Neural cell (in vitro differentiated cells): Measurements from ENCODE around the gene ODAD3. TPM values are rescaled to one million over a fixed set of nuclear protein-coding genes. Genes with fewer than 3 reads are reported as not detected.

Source experiments
- H2AFZ ChIP-seq: fragments of 200-600, 300-800 bp; sonication (generic), shearing (Covaris generic); 2 replicates; pipeline ENCODE4 v1.6.0; 2014; ENCODE audit warnings: low read depth, mild to moderate bottlenecking, antibody characterized with exemption, low read length, moderate library complexity
- H3F3A ChIP-seq: fragments of 200-600 bp; shearing (Covaris generic); 2 replicates; pipeline ENCODE4 v1.6.1; 2016; ENCODE audit warnings: mild to moderate bottlenecking, moderate library complexity, mixed read lengths, antibody characterized with exemption, low read length; ENCODE audit not compliant: insufficient read depth, poor library complexity, severe bottlenecking
- H3K27ac ChIP-seq: fragments of 200-600, 300-800 bp; sonication (generic), shearing (Covaris generic); 2 replicates; pipeline ENCODE4 v1.5.1; 2014; ENCODE audit warnings: mild to moderate bottlenecking, low read length, moderate library complexity
- H3K27me3 ChIP-seq: fragments of 300-800, 200-600 bp; sonication (generic), shearing (Covaris generic); 2 replicates; pipeline ENCODE4 v1.6.0; 2014; ENCODE audit warnings: mild to moderate bottlenecking, low read depth, low read length, moderate library complexity; ENCODE audit not compliant: insufficient read depth
- H3K36me3 ChIP-seq: fragments of 300-800, 200-600 bp; sonication (generic), shearing (Covaris generic); 2 replicates; pipeline ENCODE4 v1.5.1; 2014; ENCODE audit warnings: mild to moderate bottlenecking, antibody characterized with exemption, low read length, moderate library complexity; ENCODE audit not compliant: insufficient read depth
- H3K4me2 ChIP-seq: fragments of 300-800, 200-600 bp; sonication (generic), shearing (Covaris generic); 2 replicates; pipeline ENCODE4 v1.6.0; 2014; ENCODE audit warnings: mild to moderate bottlenecking, low read length
- H3K4me3 ChIP-seq: fragments of 300-800, 200-600 bp; sonication (generic), shearing (Covaris generic); 2 replicates; pipeline ENCODE4 v1.5.1; 2014; ENCODE audit warnings: mild to moderate bottlenecking, low read length, moderate library complexity
- H3K79me2 ChIP-seq: fragments of 200-600 bp; shearing (Covaris generic); replicated peaks from 2 replicates; pipeline ENCODE4 v1.6.0; 2014; ENCODE audit warnings: mild to moderate bottlenecking, low read length, moderate library complexity; ENCODE audit not compliant: insufficient read depth
- H3K9ac ChIP-seq: fragments of 300-800, 200-600 bp; sonication (generic), shearing (Covaris generic); 2 replicates; pipeline ENCODE4 v1.6.1; 2016; ENCODE audit warnings: mild to moderate bottlenecking, low read length, mixed read lengths
- H3K9me2 ChIP-seq: fragments of 200-600 bp; shearing (Covaris generic); 2 replicates; pipeline ENCODE4 v1.6.1; 2016; ENCODE audit warnings: mild to moderate bottlenecking, low read length, mixed read lengths; ENCODE audit not compliant: insufficient read depth
- H3K9me3 ChIP-seq: fragments of 200-600, 300-800 bp; sonication (generic), shearing (Covaris generic); 2 replicates; pipeline ENCODE4 v1.6.1; 2016; ENCODE audit warnings: mild to moderate bottlenecking, mixed run types, low read length, moderate library complexity, mixed read lengths
- H4K20me1 ChIP-seq: fragments of 200-600 bp; shearing (Covaris generic); 2 replicates; pipeline ENCODE4 v1.6.1; 2016; ENCODE audit warnings: mild to moderate bottlenecking, mixed run types; ENCODE audit not compliant: insufficient read depth
- CTCF ChIP-seq: fragments of 450-650 bp; IDR thresholded peaks from 2 replicates; pipeline ENCODE4 v1.5.1; 2014; ENCODE audit warnings: antibody characterized with exemption, mild to moderate bottlenecking, moderate library complexity; ENCODE audit not compliant: poor library complexity, severe bottlenecking
- EP300 ChIP-seq: fragments of 450-650 bp; conservative IDR thresholded peaks from 2 replicates; pipeline ENCODE4 v1.6.1; 2014; ENCODE audit warnings: antibody characterized with exemption, mild to moderate bottlenecking, moderate library complexity; ENCODE audit not compliant: poor library complexity, severe bottlenecking
- EZH2 ChIP-seq: fragments of 200-600, 300-800 bp; shearing (Covaris generic), sonication (generic); IDR thresholded peaks from 2 replicates; pipeline ENCODE4 v1.6.1; 2014; ENCODE audit warnings: antibody characterized with exemption, low read length, borderline replicate concordance, mild to moderate bottlenecking; ENCODE audit not compliant: insufficient read depth, poor library complexity, severe bottlenecking
- MXI1 ChIP-seq: fragments of 450-650 bp; conservative IDR thresholded peaks from 2 replicates; pipeline ENCODE4 v1.6.1; 2014; ENCODE audit warnings: antibody characterized with exemption, mild to moderate bottlenecking; ENCODE audit not compliant: poor library complexity, severe bottlenecking
- POLR2AphosphoS5 ChIP-seq: IDR thresholded peaks from 2 replicates; pipeline ENCODE4 v1.6.1; 2012
- RAD21 ChIP-seq: fragments of 450-650 bp; conservative IDR thresholded peaks from 2 replicates; pipeline ENCODE4 v1.6.1; 2014; ENCODE audit warnings: antibody characterized with exemption, mild to moderate bottlenecking, moderate library complexity
- REST ChIP-seq: IDR thresholded peaks from 2 replicates; pipeline ENCODE4 v1.6.1; 2012; ENCODE audit warnings: borderline replicate concordance
- SMC3 ChIP-seq: fragments of 450-650 bp; conservative IDR thresholded peaks from 2 replicates; pipeline ENCODE4 v1.6.1; 2014; ENCODE audit warnings: antibody characterized with exemption, mild to moderate bottlenecking, moderate library complexity; ENCODE audit not compliant: poor library complexity
- TAF1 ChIP-seq: IDR thresholded peaks from 2 replicates; pipeline ENCODE4 v1.6.1; 2012; ENCODE audit warnings: low read depth
- polyA plus RNA-seq: library from polyadenylated mRNA; depleted of rRNA; stranded (reverse); fragments of >200 nt; gene quantifications from 2 replicates; pipeline ENCODE4 v1.2.3, GENCODE V29; 2014

The ODAD3 gene
- polyA plus RNA-seq, 1 donor from 2014 or later: 3.4 TPM

- no peak for TF ChIP-seq EZH2
- no peak for TF ChIP-seq SMC3
- TF ChIP-seq RAD21: no peak
- TF ChIP-seq REST: no peak
- TF ChIP-seq TAF1: no peak
- no peak for TF ChIP-seq MXI1
- TF ChIP-seq POLR2AphosphoS5: no peak
- Histone ChIP-seq H3F3A (no peaks in the 10 kb centered on the region), H4K20me1 (no peaks in the 10 kb centered on the region), H3K36me3 (no peaks in the 10 kb centered on the region), H3K9me2 (no peaks in the 10 kb centered on the region), H3K9ac (no peak overlapping the region), H3K4me3 (no peak overlapping the region), H3K9me3 (peaks cover 11% of the 10 kb centered on the region), H3K27ac (no peak overlapping the region), H3K27me3 (peaks cover 31% of the 10 kb centered on the region), H3K79me2 (no peaks in the 10 kb centered on the region), H3K4me2 (no peak overlapping the region), H2AFZ (no peak overlapping the region)
These were observed 9.0 kb downstream of the ODAD3 start for GRCh38 chr19:11425719-11426457.

- Histone ChIP-seq H3K9me3 (peaks cover 11% of the 10 kb centered on the region), H4K20me1 (no peaks in the 10 kb centered on the region), H3K27me3 (peaks cover 51% of the 10 kb centered on the region), H3F3A (no peaks in the 10 kb centered on the region), H3K4me3 (no peak overlapping the region), H2AFZ (no peak overlapping the region), H3K4me2 (no peak overlapping the region), H3K79me2 (no peaks in the 10 kb centered on the region), H3K27ac (no peak overlapping the region), H3K9ac (no peak overlapping the region), H3K36me3 (no peaks in the 10 kb centered on the region), H3K9me2 (no peaks in the 10 kb centered on the region)
- TF ChIP-seq REST: no peak
- no peak for TF ChIP-seq TAF1
- no peak for TF ChIP-seq MXI1
- no peak for TF ChIP-seq EZH2
- TF ChIP-seq SMC3: no peak
- no peak for TF ChIP-seq CTCF
- TF ChIP-seq POLR2AphosphoS5: no peak
- no peak for TF ChIP-seq RAD21
- TF ChIP-seq EP300: no peak
These were observed 11.1 kb downstream of the ODAD3 start for GRCh38 chr19:11423791-11424181.
